ENCODE measurements around the gene DOCK4. TPM values are rescaled to one million over a fixed set of nuclear protein-coding genes. Genes with fewer than 3 reads are reported as not detected.

Gene DOCK4
- total RNA-seq, 1 experiment from 2014 or later: 4.9 TPM

- no peak overlapping the region for H3K4me2 ChIP-seq (ENCODE audit: insufficient read depth, insufficient read length, low read length)
Measured at GRCh38 chr7:111903016-111903415, 303.2 kb downstream of the DOCK4 start.

More at GRCh38 chr7:111903016-111903415, 303.2 kb downstream of the DOCK4 start:
- H2AK5ac ChIP-seq (ENCODE audit: insufficient read length, low read length): no peak overlapping the region
- Mint-ChIP-seq H3K27ac (no peak overlapping the region), H3K9me3 (no peaks in the 10 kb centered on the region; a peak in 1 of 5 replicates), H3K36me3 (ENCODE audit: insufficient read depth in 1 of 3, low read depth in 3 of 3) (peaks cover 0 to 11% (median 0%) of the 10 kb centered on the region in 3 experiments; a peak in 3 of 7 replicates), H3K4me3 (no peak overlapping the region), H3K27me3 (ENCODE audit: low read depth) (no peaks in the 10 kb centered on the region), H3K4me1 (peaks cover 12 to 16% of the 10 kb centered on the region in 2 experiments)
- H3K23ac ChIP-seq (ENCODE audit: insufficient read length, low read depth, low read length): no peak overlapping the region
- no peak overlapping the region for H2BK5ac ChIP-seq (ENCODE audit: insufficient read length, low read length)
- H3T11ph ChIP-seq (ENCODE audit: low read length): no peak overlapping the region
- no peak overlapping the region for H4K5ac ChIP-seq (ENCODE audit: insufficient read length, low read depth, low read length)
- H3K4ac ChIP-seq (ENCODE audit: low read depth, low read length): no peak overlapping the region
- H3K23me2 ChIP-seq (ENCODE audit: insufficient read length, low read depth, low read length, poor library complexity, severe bottlenecking): no peaks in the 10 kb centered on the region
- H3K14ac ChIP-seq (ENCODE audit: insufficient read depth, low read length): no peak overlapping the region
- no peaks in the 10 kb centered on the region for H3K79me1 ChIP-seq (ENCODE audit: insufficient read depth, low read depth, low read length, poor library complexity, severe bottlenecking)
- no peak overlapping the region for H3K56ac ChIP-seq (ENCODE audit: insufficient read length, low read depth, low read length)
- no CpG with 5 or more reads among the region's 1 CpG for WGBS (ENCODE audit: extremely low coverage, insufficient read length, low lambda C conversion rate)
- H3K9me3 ChIP-seq (ENCODE audit: control insufficient read depth, low read depth, low read length): no peaks in the 10 kb centered on the region
- H3K18ac ChIP-seq (ENCODE audit: insufficient read length, low read depth, low read length): no peak overlapping the region
- no peak overlapping the region for H3K9ac ChIP-seq (ENCODE audit: extremely low read depth, insufficient read length, low read length)
- no peak overlapping the region for H2BK15ac ChIP-seq (ENCODE audit: low read depth, low read length)
- H3K79me2 ChIP-seq (ENCODE audit: insufficient read depth, low read length): no peaks in the 10 kb centered on the region
- H2BK20ac ChIP-seq (ENCODE audit: low read depth, low read length, poor library complexity, severe bottlenecking): no peak overlapping the region
- H3K4me1 ChIP-seq (ENCODE audit: insufficient read depth, low read length): no peaks in the 10 kb centered on the region
- H3K27me3 ChIP-seq (ENCODE audit: insufficient read depth, low read length): no peaks in the 10 kb centered on the region
- H4K20me1 ChIP-seq (ENCODE audit: control insufficient read depth, insufficient read depth, insufficient read length): no peaks in the 10 kb centered on the region
- no peak for DNase-seq
- no peak overlapping the region for H4K8ac ChIP-seq (replicated peaks; ENCODE audit: insufficient read length, low read depth, low read length)
- H4K91ac ChIP-seq (ENCODE audit: insufficient read length, low read depth, low read length): no peak overlapping the region
- H3K27ac ChIP-seq (ENCODE audit: insufficient read length, low read depth, low read length): no peak overlapping the region
- no peak overlapping the region for H2AFZ ChIP-seq (ENCODE audit: low read length)
- H2BK120ac ChIP-seq (ENCODE audit: low read depth, low read length, poor library complexity, severe bottlenecking): no peak overlapping the region
- no peak overlapping the region for H2BK12ac ChIP-seq (ENCODE audit: insufficient read length, low read depth, low read length)
- no peak for TF ChIP-seq CTCF (conservative IDR thresholded peaks at IDR 0.05)
